Endothelial cell of umbilical vein (primary cell): ENCODE data around the gene JAZF1. TPM values are rescaled to one million over a fixed set of nuclear protein-coding genes. Genes with fewer than 3 reads are reported as not detected.

Source experiments
- BruUV-seq: library from RNA; stranded (reverse); fragments of 400-500 nt; replicated peaks from 2 replicates; lab custom pipeline; 2021; lab: Mats Ljungman, UMichigan
- CTCF ChIA-PET: fragments of 300-600, 350-600 bp; sonication (Branson Sonifier 250); formaldehyde crosslinking; loops from one replicate; lab custom pipeline; 2021; ENCODE audit warnings: antibody characterized with exemption, inconsistent platforms; lab: Charles Lee
- POLR2A ChIA-PET: fragments of 300-600, 350-600 bp; sonication (Branson Sonifier 250); formaldehyde crosslinking; loops from one replicate; lab custom pipeline; 2021; ENCODE audit warnings: antibody characterized with exemption, inconsistent platforms; lab: Charles Lee
- DNase-seq: peaks from one replicate; pipeline ENCODE4 v3.0.0-alpha.2; 2011; ENCODE audit warnings: low read depth, low spot score
- FAIRE-seq: peaks from 2 replicates; lab custom pipeline; 2011; peaks lifted over from hg19 to GRCh38; lab: Jason Lieb, UNC
- H2AFZ ChIP-seq: 2 replicates; pipeline ENCODE4 v1.6.0; 2012; ENCODE audit warnings: low read depth, low read length, control low read depth, inconsistent platforms
- H3K27ac ChIP-seq: 2 replicates; pipeline ENCODE4 v1.5.1; 2011; ENCODE audit warnings: low read depth, mild to moderate bottlenecking, control low read depth, low read length, moderate library complexity; ENCODE audit not compliant: insufficient read depth
- H3K27me3 ChIP-seq, 2 experiments: 2 replicates each; pipeline versions ENCODE4 v1.6.0 to v1.6.1; 2011; ENCODE audit warnings: low read length in 2 of 2, mixed read lengths in 1 of 2; ENCODE audit not compliant: control insufficient read depth in 2 of 2, insufficient read depth in 2 of 2
- H3K36me3 ChIP-seq, 2 experiments: 2 replicates in 1 of 2; 3 replicates in 1 of 2; pipeline ENCODE4 v1.5.1; 2011; ENCODE audit warnings: low read length in 2 of 2, mild to moderate bottlenecking in 1 of 2, moderate library complexity in 1 of 2; ENCODE audit not compliant: control insufficient read depth in 2 of 2, insufficient read depth in 2 of 2; ENCODE audit errors: extremely low read depth in 1 of 2
- H3K4me1 ChIP-seq: 3 replicates; pipeline ENCODE4 v1.5.1; 2011; ENCODE audit warnings: mild to moderate bottlenecking, low read length; ENCODE audit not compliant: control insufficient read depth, insufficient read depth; ENCODE audit errors: extremely low read depth
- H3K4me2 ChIP-seq: 2 replicates; pipeline ENCODE4 v1.6.1; 2011; ENCODE audit warnings: low read length, control low read depth, mixed read lengths; ENCODE audit not compliant: insufficient read depth
- H3K4me3 ChIP-seq, 3 experiments: fragments of 200-600 bp in 1 of 3; sonication (generic), shearing (Covaris generic) in 1 of 3; replicated peaks in 1 of 3; 2 replicates each; pipeline ENCODE4 v1.5.1; 2011 to 2016; ENCODE audit warnings: control low read depth in 3 of 3, low read length in 3 of 3, mild to moderate bottlenecking in 2 of 3, inconsistent platforms in 1 of 3, low read depth in 1 of 3, moderate library complexity in 1 of 3; ENCODE audit not compliant: insufficient read depth in 1 of 3
- H3K79me2 ChIP-seq: 2 replicates; pipeline ENCODE4 v1.6.0; 2012; ENCODE audit warnings: low read length, inconsistent platforms; ENCODE audit not compliant: control insufficient read depth, insufficient read depth
- H3K9ac ChIP-seq: replicated peaks from 2 replicates; pipeline ENCODE3; 2011; ENCODE audit warnings: low read length, control low read depth; ENCODE audit not compliant: insufficient read depth; ENCODE audit errors: extremely low read depth
- H3K9me1 ChIP-seq: replicated peaks from 3 replicates; pipeline ENCODE4 v1.6.0; 2011; ENCODE audit warnings: mild to moderate bottlenecking, low read length; ENCODE audit not compliant: control insufficient read depth, insufficient read depth; ENCODE audit errors: extremely low read depth
- H3K9me3 ChIP-seq: replicated peaks from 2 replicates; pipeline ENCODE4 v1.5.1; 2012; ENCODE audit warnings: low read length, inconsistent platforms; ENCODE audit not compliant: control insufficient read depth, insufficient read depth
- H4K20me1 ChIP-seq: replicated peaks from 2 replicates; pipeline ENCODE3; 2011; ENCODE audit warnings: mild to moderate bottlenecking, low read length; ENCODE audit not compliant: control insufficient read depth, insufficient read depth; ENCODE audit errors: extremely low read depth
- FOS ChIP-seq: IDR thresholded peaks from 2 replicates; pipeline ENCODE4 v1.6.1; 2011; ENCODE audit warnings: mild to moderate bottlenecking, low read length, moderate library complexity, borderline replicate concordance; ENCODE audit not compliant: insufficient read depth
- GATA2 ChIP-seq: IDR thresholded peaks from 2 replicates; pipeline ENCODE4 v1.7.0; 2011; ENCODE audit warnings: low read depth, mild to moderate bottlenecking, moderate library complexity, mixed read lengths, low read length; ENCODE audit not compliant: insufficient read length, insufficient read depth
- MYC ChIP-seq: IDR thresholded peaks from one replicate; pipeline ENCODE4 v1.6.1; 2011; ENCODE audit warnings: mild to moderate bottlenecking, low read depth, low read length
- dilution Hi-C: fragments of 300-500 bp; cut with MboI; formaldehyde crosslinking; loops from one replicate; pipeline ENCODE4 v1.15.0; 2019; ENCODE audit warnings: low sequenced_read_pairs; ENCODE audit not compliant: extremely low pct_ligation_motif_present
- intact Hi-C: fragments of 100-400 bp; cut with micrococcal nuclease; formaldehyde crosslinking; loops from one replicate; pipeline ENCODE4 v1.10.0; 2022
- polyA plus RNA-seq, 4 experiments: library from polyadenylated mRNA; depleted of rRNA in 3 of 4; stranded (reverse) in 3 of 4; unstranded in 1 of 4; fragments of >200 nt; gene quantifications; 2 replicates each; pipeline versions ENCODE4 v1.2.1 to v1.2.3, GENCODE V29; 2011 to 2012; ENCODE audit warnings: missing spikeins in 1 of 4
- total RNA-seq: library from RNA; stranded (reverse); gene quantifications from 2 replicates; pipeline ENCODE4 v1.2.3, GENCODE V29; 2021
- TF ChIP-seq, protein P1 (sequence below), 2 donors: IDR thresholded peaks; 1 replicate in 1 of 2; 2 replicates in 1 of 2; pipeline ENCODE4 v1.5.1; 2011; ENCODE audit warnings: low read length in 2 of 2, mild to moderate bottlenecking in 2 of 2, moderate library complexity in 2 of 2, control low read depth in 1 of 2, inconsistent platforms in 1 of 2, low read depth in 1 of 2; ENCODE audit not compliant: insufficient read depth in 1 of 2; ENCODE audit errors: extremely low read depth in 1 of 2

The JAZF1 gene
- total and polyA plus RNA-seq, 2 donors (not counting 3 experiments of a cell fraction or from before 2014, with no cell fraction given) = 2.5 to 16.9 TPM

GRCh38 chr7:27905951-27906350 lies 274.6 kb downstream of the JAZF1 start:
- POLR2A ChIA-PET = no interaction called here
- TF ChIP-seq, protein P1, sequence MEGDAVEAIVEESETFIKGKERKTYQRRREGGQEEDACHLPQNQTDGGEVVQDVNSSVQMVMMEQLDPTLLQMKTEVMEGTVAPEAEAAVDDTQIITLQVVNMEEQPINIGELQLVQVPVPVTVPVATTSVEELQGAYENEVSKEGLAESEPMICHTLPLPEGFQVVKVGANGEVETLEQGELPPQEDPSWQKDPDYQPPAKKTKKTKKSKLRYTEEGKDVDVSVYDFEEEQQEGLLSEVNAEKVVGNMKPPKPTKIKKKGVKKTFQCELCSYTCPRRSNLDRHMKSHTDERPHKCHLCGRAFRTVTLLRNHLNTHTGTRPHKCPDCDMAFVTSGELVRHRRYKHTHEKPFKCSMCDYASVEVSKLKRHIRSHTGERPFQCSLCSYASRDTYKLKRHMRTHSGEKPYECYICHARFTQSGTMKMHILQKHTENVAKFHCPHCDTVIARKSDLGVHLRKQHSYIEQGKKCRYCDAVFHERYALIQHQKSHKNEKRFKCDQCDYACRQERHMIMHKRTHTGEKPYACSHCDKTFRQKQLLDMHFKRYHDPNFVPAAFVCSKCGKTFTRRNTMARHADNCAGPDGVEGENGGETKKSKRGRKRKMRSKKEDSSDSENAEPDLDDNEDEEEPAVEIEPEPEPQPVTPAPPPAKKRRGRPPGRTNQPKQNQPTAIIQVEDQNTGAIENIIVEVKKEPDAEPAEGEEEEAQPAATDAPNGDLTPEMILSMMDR (IDR thresholded peaks at IDR 0.05; ENCODE audit: extremely low read depth in 1 of 2, insufficient read depth in 1 of 2, low read depth in 1 of 2, low read length in 2 of 2) = no peak
- TF ChIP-seq FOS (no peak), MYC (no peak), GATA2 (no peak)
- H2AFZ ChIP-seq = no peak overlapping the region
- no peaks in the 10 kb centered on the region for H3K9me3 ChIP-seq
- intact Hi-C loops (no loop called here), dilution Hi-C loops (no loop called here)
- no TSS peak for BruUV-seq
- no peak for FAIRE-seq
- no peak overlapping the region for H3K27ac ChIP-seq
- peaks cover 5% of the 10 kb centered on the region for H3K4me1 ChIP-seq
- no peaks in the 10 kb centered on the region for H3K9me1 ChIP-seq
- H3K4me2 ChIP-seq = no peak overlapping the region
- no peaks in the 10 kb centered on the region for H3K27me3 ChIP-seq
- H3K4me3 ChIP-seq = no peak overlapping the region
- CTCF ChIA-PET = interaction anchor here (0.9 to 3.7 kb wide), 5 partner anchors 9 to 710 kb away, joined by 3 to 13 read pairs (median 4); no protein-coding TSS in a partner anchor
- no peak overlapping the region for H3K9ac ChIP-seq
- H3K79me2 ChIP-seq = no peaks in the 10 kb centered on the region
- H3K36me3 ChIP-seq = no peaks in the 10 kb centered on the region
- DNase-seq = no peak
- no peaks in the 10 kb centered on the region for H4K20me1 ChIP-seq
